Loucy (cell line): Measurements from ENCODE around the gene FXR1.

Source experiments
- H2AFZ ChIP-seq: fragments of 200-600 bp; sonication (generic); 2 replicates; pipeline ENCODE4 v1.6.0; 2016; ENCODE audit warnings: antibody characterized with exemption, mild to moderate bottlenecking, low read length, moderate library complexity
- H3F3A ChIP-seq: fragments of 200-600 bp; 2 replicates; pipeline ENCODE4 v1.6.0; 2016; ENCODE audit warnings: antibody characterized with exemption, low read depth, mild to moderate bottlenecking
- H3K27me3 ChIP-seq: fragments of 200-600 bp; sonication (generic); 2 replicates; pipeline ENCODE4 v1.6.1; 2014; ENCODE audit warnings: low read length, mild to moderate bottlenecking; ENCODE audit not compliant: insufficient read depth, poor library complexity, severe bottlenecking
- H3K36me3 ChIP-seq: fragments of 200-600 bp; sonication (generic); 2 replicates; pipeline ENCODE4 v1.6.1; 2016; ENCODE audit warnings: low read length; ENCODE audit not compliant: insufficient read depth
- H3K4me1 ChIP-seq: fragments of 200-600 bp; sonication (generic); 2 replicates; pipeline ENCODE4 v1.5.1; 2014; ENCODE audit warnings: low read length, mild to moderate bottlenecking; ENCODE audit not compliant: insufficient read depth, poor library complexity, severe bottlenecking
- H3K4me2 ChIP-seq: fragments of 200-600 bp; sonication (generic); 2 replicates; pipeline ENCODE4 v1.6.0; 2014; ENCODE audit warnings: antibody characterized with exemption, low read length, low read depth, mild to moderate bottlenecking; ENCODE audit not compliant: poor library complexity, severe bottlenecking
- H3K4me3 ChIP-seq: fragments of 200-600 bp; sonication (generic); 2 replicates; pipeline ENCODE4 v1.5.1; 2014; ENCODE audit warnings: low read length, mild to moderate bottlenecking, mixed read lengths; ENCODE audit not compliant: poor library complexity, severe bottlenecking
- H3K79me2 ChIP-seq: fragments of 200-600 bp; sonication (generic); 2 replicates; pipeline ENCODE4 v1.6.1; 2014; ENCODE audit warnings: low read length; ENCODE audit not compliant: insufficient read depth
- H3K9ac ChIP-seq: fragments of 200-600 bp; sonication (generic); 2 replicates; pipeline ENCODE4 v1.6.0; 2014; ENCODE audit warnings: mild to moderate bottlenecking, low read depth, low read length, moderate library complexity; ENCODE audit not compliant: poor library complexity, severe bottlenecking
- H3K9me2 ChIP-seq: fragments of 200-600 bp; sonication (generic); replicated peaks from 2 replicates; pipeline ENCODE4 v1.6.1; 2016; ENCODE audit warnings: low read depth, low read length, mixed read lengths
- H3K9me3 ChIP-seq: fragments of 200-600 bp; sonication (generic); 2 replicates; pipeline ENCODE4 v1.6.1; 2014; ENCODE audit warnings: mild to moderate bottlenecking, antibody characterized with exemption, low read length, low read depth; ENCODE audit not compliant: insufficient read depth
- H4K20me1 ChIP-seq: fragments of 200-600 bp; sonication (generic); 2 replicates; pipeline ENCODE4 v1.6.0; 2014; ENCODE audit warnings: antibody characterized with exemption, low read length, mild to moderate bottlenecking; ENCODE audit not compliant: insufficient read depth, poor library complexity, severe bottlenecking
- CTCF ChIP-seq: fragments of 200-600 bp; sonication (generic); conservative IDR thresholded peaks from 2 replicates; pipeline ENCODE4 v1.5.1; 2014; ENCODE audit warnings: mild to moderate bottlenecking, antibody characterized with exemption, low read length
- EZH2phosphoT487 ChIP-seq: fragments of 200-600 bp; IDR thresholded peaks from 2 replicates; pipeline ENCODE4 v1.6.1; 2018; ENCODE audit warnings: antibody characterized with exemption, mild to moderate bottlenecking, moderate library complexity, borderline replicate concordance

The FXR1 gene

DNA sequence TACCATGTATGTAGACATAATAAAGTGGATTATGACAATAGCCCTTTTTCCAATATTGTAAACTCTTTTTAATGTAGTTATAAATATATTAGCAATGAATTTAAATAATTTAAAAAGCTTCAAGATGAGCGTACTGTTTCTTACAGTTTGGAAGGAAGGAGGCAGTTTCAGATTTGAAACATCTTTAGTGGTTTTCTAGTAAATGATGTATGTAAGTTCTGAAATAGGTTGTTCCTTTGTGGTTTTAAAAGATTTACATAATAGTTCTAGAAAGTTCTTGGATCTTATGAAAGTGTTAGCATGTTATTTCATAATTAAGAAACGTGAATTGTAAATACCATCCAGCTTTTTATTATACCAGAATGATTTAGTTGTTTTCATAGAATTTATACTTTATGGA is 61.1 kb downstream of the FXR1 start:
- Histone ChIP-seq H3K4me2 (no peak overlapping the region), H3K9me2 (no peaks in the 10 kb centered on the region), H3F3A (no peaks in the 10 kb centered on the region), H2AFZ (no peak overlapping the region), H4K20me1 (no peaks in the 10 kb centered on the region), H3K9ac (no peak overlapping the region), H3K36me3 (peaks cover 88% of the 10 kb centered on the region), H3K9me3 (no peaks in the 10 kb centered on the region), H3K27me3 (no peaks in the 10 kb centered on the region), H3K4me3 (no peak overlapping the region), H3K4me1 (no peaks in the 10 kb centered on the region), H3K79me2 (no peaks in the 10 kb centered on the region)
- TF ChIP-seq CTCF (no peak), EZH2phosphoT487 (no peak)

- Histone ChIP-seq H3K9me2 (no peaks in the 10 kb centered on the region), H3K9ac (no peak overlapping the region), H4K20me1 (no peaks in the 10 kb centered on the region), H3K36me3 (peaks cover 87% of the 10 kb centered on the region), H3F3A (no peaks in the 10 kb centered on the region), H3K4me1 (no peaks in the 10 kb centered on the region), H3K4me3 (no peak overlapping the region), H3K27me3 (no peaks in the 10 kb centered on the region), H2AFZ (no peak overlapping the region), H3K4me2 (no peak overlapping the region), H3K79me2 (no peaks in the 10 kb centered on the region), H3K9me3 (no peaks in the 10 kb centered on the region)
- TF ChIP-seq EZH2phosphoT487 (no peak), CTCF (no peak)
Measured at GRCh38 chr3:180974286-180974685, 61.8 kb downstream of the FXR1 start.

DNA sequence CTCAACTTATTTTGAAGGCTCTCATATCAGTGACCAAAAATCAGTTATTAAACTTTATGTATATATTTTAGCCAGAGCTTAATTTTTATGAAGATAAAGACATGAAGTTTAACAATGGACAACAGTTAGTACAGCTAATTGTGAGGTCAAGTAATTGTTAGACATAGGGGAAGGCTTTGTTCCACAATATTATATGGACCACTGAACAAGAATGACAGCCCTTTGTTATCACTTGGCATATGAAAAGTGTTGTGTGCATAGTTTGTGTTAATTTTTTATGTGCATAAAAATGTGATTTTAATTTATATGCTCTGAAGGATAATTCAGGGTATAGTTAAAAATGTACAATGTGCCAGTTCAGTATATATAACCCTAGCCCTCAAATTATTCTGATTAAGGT is 65.0 kb downstream of the FXR1 start:
- Histone ChIP-seq H2AFZ (no peak overlapping the region), H3K4me3 (no peak overlapping the region), H3K9me3 (no peaks in the 10 kb centered on the region), H3K9me2 (no peaks in the 10 kb centered on the region), H3K9ac (no peak overlapping the region), H3K36me3 (peaks cover 59% of the 10 kb centered on the region), H3K79me2 (no peaks in the 10 kb centered on the region), H3K4me2 (no peak overlapping the region), H3K4me1 (no peaks in the 10 kb centered on the region), H3F3A (no peaks in the 10 kb centered on the region), H3K27me3 (no peaks in the 10 kb centered on the region), H4K20me1 (no peaks in the 10 kb centered on the region)
- TF ChIP-seq CTCF, result no peak
- no peak for TF ChIP-seq EZH2phosphoT487
